Epidermal melanocyte (primary cell): Measurements from ENCODE around the gene SIGLEC8.
"Not testable (repeated sequence)": the region's sequence is repeated elsewhere in the genome, so short reads cannot be mapped to it uniquely, and the experiment has no call there.

Source experiments
- DNase-seq: peaks from one replicate; pipeline ENCODE4 v3.0.0; 2011; ENCODE audit warnings: low spot score; ENCODE audit not compliant: insufficient read length

Gene SIGLEC8

GRCh38 chr19:51473009-51473707 lies 14.9 kb upstream of the SIGLEC8 start:
- no peak for DNase-seq

- no peak for DNase-seq
Observed at GRCh38 chr19:51472607-51473006, 14.4 kb upstream of the SIGLEC8 start.

GRCh38 chr19:51471527-51471926 lies 13.3 kb upstream of the SIGLEC8 start:
- DNase-seq: no peak

- DNase-seq: no peak
Observed at GRCh38 chr19:51470966-51471365, 12.7 kb upstream of the SIGLEC8 start.

GRCh38 chr19:51469629-51470028 lies 11.4 kb upstream of the SIGLEC8 start:
- DNase-seq: no peak

GRCh38 chr19:51469162-51469561 lies 10.9 kb upstream of the SIGLEC8 start:
- DNase-seq: no peak

- no peak for DNase-seq
Observed at GRCh38 chr19:51468545-51468920, 10.3 kb upstream of the SIGLEC8 start.

- DNase-seq: no peak
Observed at GRCh38 chr19:51467864-51468544, 9.8 kb upstream of the SIGLEC8 start.

GRCh38 chr19:51466723-51467122 lies 8.5 kb upstream of the SIGLEC8 start:
- DNase-seq: no peak

GRCh38 chr19:51463976-51464581 lies 5.8 kb upstream of the SIGLEC8 start:
- not testable (repeated sequence) for DNase-seq

- DNase-seq: no peak
Observed at GRCh38 chr19:51462681-51463080, 4.4 kb upstream of the SIGLEC8 start.

GRCh38 chr19:51462276-51462675 lies 4.0 kb upstream of the SIGLEC8 start:
- DNase-seq: no peak

GRCh38 chr19:51461723-51462161 lies 3.5 kb upstream of the SIGLEC8 start:
- no peak for DNase-seq

- no peak for DNase-seq
Observed at GRCh38 chr19:51460164-51460992, 2.1 kb upstream of the SIGLEC8 start.

GRCh38 chr19:51458899-51459505 lies 748 bp upstream of the SIGLEC8 start:
- DNase-seq: no peak

GRCh38 chr19:51457351-51458013 lies 772 bp downstream of the SIGLEC8 start:
- DNase-seq: no peak

- DNase-seq: no peak
Observed at GRCh38 chr19:51456541-51457290, 1.5 kb downstream of the SIGLEC8 start.

- DNase-seq: no peak
Observed at GRCh38 chr19:51450730-51451307, 7.4 kb downstream of the SIGLEC8 start.

GRCh38 chr19:51448411-51449016 lies 9.7 kb downstream of the SIGLEC8 start:
- no peak for DNase-seq
